ENCODE results near the gene UQCRC2. TPM values are rescaled to one million over a fixed set of nuclear protein-coding genes. Genes with fewer than 3 reads are reported as not detected.
"Not testable (repeated sequence)": the region's sequence is repeated elsewhere in the genome, so short reads cannot be mapped to it uniquely, and the experiment has no call there.

Gene UQCRC2
- total RNA-seq (192 and 204 TPM in 2 replicates), polyA plus RNA-seq (181 and 207 TPM in 2 replicates), polyA minus RNA-seq (ENCODE audit: low replicate concordance) (31.7 and 75.9 TPM in 2 replicates)
- polyA plus RNA-seq (2012) = 159 and 162 TPM in 2 replicates

- TF ChIP-seq CTCF (conservative IDR thresholded peaks at IDR 0.05 in 1 of 2, IDR thresholded peaks at IDR 0.05 in 1 of 2; ENCODE audit: low read depth in 1 of 2, low read length in 2 of 2) = no peak
- TF ChIP-seq EZH2 (IDR thresholded peaks at IDR 0.05; ENCODE audit: low read length, missing control alignments) = no peak
- Histone ChIP-seq H3K4me3 (replicated peaks in 1 of 4; ENCODE audit: control extremely low read depth in 1 of 4, insufficient read depth in 1 of 4, low read depth in 3 of 4, low read length in 4 of 4) (peak within 1 kb of the TSS; percentile 81 to 96 (median 93)), H3K36me3 (ENCODE audit: control insufficient read depth, insufficient read depth, low read length) (peaks cover 2% of the 10 kb centered on the region), H3K4me2 (ENCODE audit: extremely low read depth, insufficient read depth, low read length) (peak within 1 kb of the TSS; percentile 98), H4K20me1 (ENCODE audit: control insufficient read depth, extremely low read depth, insufficient read depth, low read length) (no peaks in the 10 kb centered on the region), H3K27ac (ENCODE audit: insufficient read depth, low read length) (peak within 1 kb of the TSS; percentile 99), H2AFZ (ENCODE audit: low read length) (peak within 1 kb of the TSS; percentile 100), H3K79me2 (ENCODE audit: control insufficient read depth, insufficient read depth, low read length) (peaks cover 50% of the 10 kb centered on the region), H3K9me3 (ENCODE audit: control insufficient read depth, insufficient read depth, low read depth, low read length) (no peaks in the 10 kb centered on the region), H3K27me3 (ENCODE audit: control insufficient read depth, insufficient read depth, low read length) (no peaks in the 10 kb centered on the region), H3K9ac (ENCODE audit: insufficient read depth, low read length) (peak within 1 kb of the TSS; percentile 89), H3K4me1 (ENCODE audit: control insufficient read depth, extremely low read depth, insufficient read depth, low read length) (peaks cover 3% of the 10 kb centered on the region)
- peak; percentile 93 to 95 for DNase-seq (ENCODE audit: low read depth in 2 of 2)
These were observed at the start of gene UQCRC2 for GRCh38 chr16:21952793-21953540. UQCRC2 (plus strand) TSS chr16:21953361; CDS start chr16:21953424, 63 bp downstream.

DNA sequence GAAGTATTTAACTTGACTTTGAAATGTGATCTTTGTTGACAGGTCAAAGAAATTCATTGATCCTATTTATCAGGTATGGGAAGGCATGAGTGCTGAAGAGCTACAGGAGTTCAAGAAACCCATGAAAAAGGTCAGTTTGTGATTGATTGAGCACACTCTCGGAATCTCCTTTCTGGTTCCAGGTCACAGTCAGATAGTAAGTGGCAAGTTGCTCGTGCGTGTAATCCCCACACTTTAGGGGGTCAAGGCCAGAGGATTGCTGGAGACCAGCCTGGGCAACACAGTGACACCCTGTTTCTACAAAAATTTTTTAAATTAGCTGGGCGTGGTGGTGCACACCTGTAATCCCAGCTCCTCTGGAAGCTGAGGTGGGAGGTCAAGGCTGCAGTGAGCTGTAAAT is 20.5 kb upstream of the UQCRC2 start:
- H3K4me2 ChIP-seq (ENCODE audit: extremely low read depth, insufficient read depth, low read length); DNase-seq (ENCODE audit: low read depth in 2 of 2); H2AFZ ChIP-seq (ENCODE audit: low read length); H3K27ac ChIP-seq (ENCODE audit: insufficient read depth, low read length); H3K9me3 ChIP-seq (ENCODE audit: control insufficient read depth, insufficient read depth, low read depth, low read length); H4K20me1 ChIP-seq (ENCODE audit: control insufficient read depth, extremely low read depth, insufficient read depth, low read length); H3K36me3 ChIP-seq (ENCODE audit: control insufficient read depth, insufficient read depth, low read length); H3K79me2 ChIP-seq (ENCODE audit: control insufficient read depth, insufficient read depth, low read length); H3K27me3 ChIP-seq (ENCODE audit: control insufficient read depth, insufficient read depth, low read length); H3K4me3 ChIP-seq (replicated peaks in 1 of 4; ENCODE audit: control extremely low read depth in 1 of 4, insufficient read depth in 1 of 4, low read depth in 3 of 4, low read length in 4 of 4); H3K4me1 ChIP-seq (ENCODE audit: control insufficient read depth, extremely low read depth, insufficient read depth, low read length); H3K9ac ChIP-seq (ENCODE audit: insufficient read depth, low read length): not testable (repeated sequence)

DNA sequence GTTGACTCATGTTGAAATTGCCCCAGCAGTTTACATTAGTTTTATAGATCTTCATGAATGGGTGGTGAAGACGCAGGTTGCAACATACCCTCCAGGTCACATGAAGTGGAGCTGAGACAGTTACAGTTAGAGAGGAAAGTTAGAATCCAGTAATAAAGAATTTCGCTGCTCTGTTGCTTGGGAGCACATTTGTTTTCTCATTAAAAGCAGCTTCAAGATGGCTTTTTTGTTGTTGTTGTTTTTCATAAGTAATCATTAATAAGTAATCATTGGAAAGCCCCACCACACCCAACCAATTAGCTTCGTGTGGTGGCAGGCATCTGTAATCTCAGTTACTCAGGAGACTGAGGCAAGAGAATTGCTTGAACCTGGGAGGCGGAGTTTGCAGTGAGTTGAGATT is 19.8 kb upstream of the UQCRC2 start:
- not testable (repeated sequence) for H2AFZ ChIP-seq (ENCODE audit: low read length); H3K27ac ChIP-seq (ENCODE audit: insufficient read depth, low read length); H3K36me3 ChIP-seq (ENCODE audit: control insufficient read depth, insufficient read depth, low read length); DNase-seq (ENCODE audit: low read depth in 2 of 2); H3K27me3 ChIP-seq (ENCODE audit: control insufficient read depth, insufficient read depth, low read length); H3K9ac ChIP-seq (ENCODE audit: insufficient read depth, low read length); H3K4me3 ChIP-seq (replicated peaks in 1 of 4; ENCODE audit: control extremely low read depth in 1 of 4, insufficient read depth in 1 of 4, low read depth in 3 of 4, low read length in 4 of 4); H3K4me2 ChIP-seq (ENCODE audit: extremely low read depth, insufficient read depth, low read length); H3K79me2 ChIP-seq (ENCODE audit: control insufficient read depth, insufficient read depth, low read length); H3K4me1 ChIP-seq (ENCODE audit: control insufficient read depth, extremely low read depth, insufficient read depth, low read length); H3K9me3 ChIP-seq (ENCODE audit: control insufficient read depth, insufficient read depth, low read depth, low read length); H4K20me1 ChIP-seq (ENCODE audit: control insufficient read depth, extremely low read depth, insufficient read depth, low read length)

DNA sequence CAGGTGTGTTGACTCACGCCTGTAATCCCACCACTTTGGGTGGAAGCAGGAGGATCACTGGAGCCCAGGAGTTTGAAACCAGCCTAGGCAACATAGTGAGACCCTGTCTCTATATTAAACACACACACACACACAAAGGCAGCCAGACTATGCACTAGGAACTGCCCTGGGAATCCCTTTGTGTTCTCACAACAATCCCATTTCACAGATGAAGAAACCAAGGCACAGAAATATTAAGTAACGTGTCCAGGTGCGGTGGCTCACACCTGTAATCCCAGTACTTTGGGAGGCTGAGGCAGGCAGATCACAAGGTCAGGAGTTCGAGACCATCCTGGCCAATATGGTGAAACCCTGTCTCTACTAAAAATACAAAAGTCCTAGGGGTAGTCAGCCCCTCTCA is 19.4 kb upstream of the UQCRC2 start:
- DNase-seq (ENCODE audit: low read depth in 2 of 2); H3K79me2 ChIP-seq (ENCODE audit: control insufficient read depth, insufficient read depth, low read length); H3K9me3 ChIP-seq (ENCODE audit: control insufficient read depth, insufficient read depth, low read depth, low read length); H2AFZ ChIP-seq (ENCODE audit: low read length); H3K27me3 ChIP-seq (ENCODE audit: control insufficient read depth, insufficient read depth, low read length); H3K9ac ChIP-seq (ENCODE audit: insufficient read depth, low read length); H3K4me1 ChIP-seq (ENCODE audit: control insufficient read depth, extremely low read depth, insufficient read depth, low read length); H3K4me3 ChIP-seq (replicated peaks in 1 of 4; ENCODE audit: control extremely low read depth in 1 of 4, insufficient read depth in 1 of 4, low read depth in 3 of 4, low read length in 4 of 4); H4K20me1 ChIP-seq (ENCODE audit: control insufficient read depth, extremely low read depth, insufficient read depth, low read length); H3K4me2 ChIP-seq (ENCODE audit: extremely low read depth, insufficient read depth, low read length); H3K27ac ChIP-seq (ENCODE audit: insufficient read depth, low read length); H3K36me3 ChIP-seq (ENCODE audit: control insufficient read depth, insufficient read depth, low read length): not testable (repeated sequence)

DNA sequence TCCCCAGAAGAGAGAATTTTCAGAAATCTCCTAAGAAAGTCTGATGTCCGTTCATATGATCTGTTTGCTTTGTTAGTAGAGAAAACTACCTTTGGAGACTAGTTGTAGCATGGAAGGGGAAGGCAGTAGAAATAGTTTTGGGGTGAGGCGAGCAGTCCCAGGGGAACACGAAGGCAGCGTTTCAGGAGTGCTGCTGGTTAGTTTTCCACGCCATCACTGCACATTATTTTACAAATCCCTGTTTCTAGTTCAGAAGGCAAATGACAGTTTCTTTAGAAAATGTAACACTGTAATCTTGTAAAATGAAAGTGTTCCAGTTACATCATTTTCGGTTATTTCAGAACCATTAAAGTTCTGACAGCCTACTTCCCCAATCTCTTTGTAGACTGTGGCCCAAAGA is 16.9 kb upstream of the UQCRC2 start:
- not testable (repeated sequence) for H4K20me1 ChIP-seq (ENCODE audit: control insufficient read depth, extremely low read depth, insufficient read depth, low read length); H3K79me2 ChIP-seq (ENCODE audit: control insufficient read depth, insufficient read depth, low read length); H3K9me3 ChIP-seq (ENCODE audit: control insufficient read depth, insufficient read depth, low read depth, low read length); H3K27ac ChIP-seq (ENCODE audit: insufficient read depth, low read length); H3K4me2 ChIP-seq (ENCODE audit: extremely low read depth, insufficient read depth, low read length); H3K36me3 ChIP-seq (ENCODE audit: control insufficient read depth, insufficient read depth, low read length); H3K4me3 ChIP-seq (replicated peaks in 1 of 4; ENCODE audit: control extremely low read depth in 1 of 4, insufficient read depth in 1 of 4, low read depth in 3 of 4, low read length in 4 of 4); DNase-seq (ENCODE audit: low read depth in 2 of 2); H3K27me3 ChIP-seq (ENCODE audit: control insufficient read depth, insufficient read depth, low read length); H3K9ac ChIP-seq (ENCODE audit: insufficient read depth, low read length); H2AFZ ChIP-seq (ENCODE audit: low read length); H3K4me1 ChIP-seq (ENCODE audit: control insufficient read depth, extremely low read depth, insufficient read depth, low read length)
